ENCODE measurements around the gene SOS2. TPM values are rescaled to one million over a fixed set of nuclear protein-coding genes. Genes with fewer than 3 reads are reported as not detected.
A peak's percentile ranks its signal among the peaks of the same experiment; 100 is the strongest.

SOS2 gene
- total RNA-seq, 1 experiment from 2014 or later, result 9.4 TPM

- no peak overlapping the region for H2AFZ ChIP-seq (ENCODE audit: low read length)
- Mint-ChIP-seq H3K36me3 (ENCODE audit: insufficient read depth in 1 of 3, low read depth in 3 of 3) (peaks cover 10 to 13% (median 10%) of the 10 kb centered on the region in 3 experiments; a peak in 5 of 7 replicates), H3K4me1 (no peaks in the 10 kb centered on the region), H3K4me3 (no peak overlapping the region), H3K9me3 (no peaks in the 10 kb centered on the region), H3K27me3 (ENCODE audit: low read depth) (no peaks in the 10 kb centered on the region), H3K27ac (peak overlapping the region in 1 of 3 experiments; percentile 37; a peak in 1 of 7 replicates)
- TF ChIP-seq CTCF (conservative IDR thresholded peaks at IDR 0.05), result no peak
- H3K9me3 ChIP-seq (ENCODE audit: control insufficient read depth, low read depth, low read length), result no peaks in the 10 kb centered on the region
- no peak overlapping the region for H3K56ac ChIP-seq (ENCODE audit: insufficient read length, low read depth, low read length)
- no peaks in the 10 kb centered on the region for H4K20me1 ChIP-seq (ENCODE audit: control insufficient read depth, insufficient read depth, insufficient read length)
- no peak overlapping the region for H2BK120ac ChIP-seq (ENCODE audit: low read depth, low read length, poor library complexity, severe bottlenecking)
- DNase-seq, result no peak
- H3K27ac ChIP-seq (ENCODE audit: insufficient read length, low read depth, low read length), result no peak overlapping the region
- H3K4ac ChIP-seq (ENCODE audit: low read depth, low read length), result no peak overlapping the region
- no peaks in the 10 kb centered on the region for H3K23me2 ChIP-seq (ENCODE audit: insufficient read length, low read depth, low read length, poor library complexity, severe bottlenecking)
- no peak overlapping the region for H3K9ac ChIP-seq (ENCODE audit: extremely low read depth, insufficient read length, low read length)
- no peaks in the 10 kb centered on the region for H3K27me3 ChIP-seq (ENCODE audit: insufficient read depth, low read length)
- no peak overlapping the region for H2BK20ac ChIP-seq (ENCODE audit: low read depth, low read length, poor library complexity, severe bottlenecking)
- H2AK5ac ChIP-seq (ENCODE audit: insufficient read length, low read length), result no peak overlapping the region
- no peak overlapping the region for H3K14ac ChIP-seq (ENCODE audit: insufficient read depth, low read length)
- H3K4me1 ChIP-seq (ENCODE audit: insufficient read depth, low read length), result no peaks in the 10 kb centered on the region
- no peak overlapping the region for H3K18ac ChIP-seq (ENCODE audit: insufficient read length, low read depth, low read length)
- no peaks in the 10 kb centered on the region for H3K79me2 ChIP-seq (ENCODE audit: insufficient read depth, low read length)
- H3T11ph ChIP-seq (ENCODE audit: low read length), result no peak overlapping the region
- H4K5ac ChIP-seq (ENCODE audit: insufficient read length, low read depth, low read length), result no peak overlapping the region
- H4K8ac ChIP-seq (replicated peaks; ENCODE audit: insufficient read length, low read depth, low read length), result no peak overlapping the region
- no peak overlapping the region for H2BK12ac ChIP-seq (ENCODE audit: insufficient read length, low read depth, low read length)
- no peaks in the 10 kb centered on the region for H3K79me1 ChIP-seq (ENCODE audit: insufficient read depth, low read depth, low read length, poor library complexity, severe bottlenecking)
- H3K23ac ChIP-seq (ENCODE audit: insufficient read length, low read depth, low read length), result no peak overlapping the region
- no peak overlapping the region for H2BK5ac ChIP-seq (ENCODE audit: insufficient read length, low read length)
- WGBS (ENCODE audit: extremely low coverage, insufficient read length, low lambda C conversion rate), result no CpG with 5 or more reads among the region's 5 CpGs
- no peak overlapping the region for H3K4me2 ChIP-seq (ENCODE audit: insufficient read depth, insufficient read length, low read length)
- no peak overlapping the region for H4K91ac ChIP-seq (ENCODE audit: insufficient read length, low read depth, low read length)
- no peak overlapping the region for H2BK15ac ChIP-seq (ENCODE audit: low read depth, low read length)
Measured at GRCh38 chr14:50242566-50243310, 11.4 kb upstream of the SOS2 start.

All from H9 (cell line).